ENCODE results near the gene RNF183.

The RNF183 gene

DNA sequence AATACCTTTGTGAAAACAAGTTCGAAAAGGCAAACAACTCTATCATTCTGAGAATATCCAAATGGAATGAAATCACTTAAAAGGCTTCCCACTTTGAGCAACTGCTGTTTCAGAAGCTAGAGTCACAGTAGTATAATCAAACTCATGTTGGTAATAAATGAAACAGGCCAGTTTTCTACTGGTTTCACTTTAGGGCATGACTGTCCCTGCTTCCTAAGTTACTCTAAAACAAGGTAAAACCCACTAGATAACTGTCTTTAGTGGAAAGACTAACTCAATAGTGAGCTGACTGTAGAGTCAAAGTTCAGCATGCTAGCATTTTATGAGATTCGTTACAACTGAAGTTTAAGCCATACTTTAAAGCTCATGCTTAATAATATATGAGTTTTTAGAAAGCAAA lies 33.8 kb downstream of the RNF183 start:
- in situ Hi-C loops (cut with HindIII; ENCODE audit: low sequenced_read_pairs): no loop called here
- no peak overlapping the region for H3K4me3 ChIP-seq (ENCODE audit: low read depth, low read length)
- TF ChIP-seq CTCF (IDR thresholded peaks at IDR 0.05; ENCODE audit: low read depth, low read length, missing control alignments): no peak
- DNase-seq (ENCODE audit: low read depth): no peak

GRCh38 chr9:113267911-113268566 lies 35.1 kb downstream of the RNF183 start:
- H3K4me3 ChIP-seq (ENCODE audit: low read depth, low read length): no peak overlapping the region
- no peak for TF ChIP-seq CTCF (IDR thresholded peaks at IDR 0.05; ENCODE audit: low read depth, low read length, missing control alignments)
- in situ Hi-C loops (cut with HindIII; ENCODE audit: low sequenced_read_pairs): no loop called here
- DNase-seq (ENCODE audit: low read depth): no peak

GRCh38 chr9:113266174-113266573 lies 37.0 kb downstream of the RNF183 start:
- in situ Hi-C loops (cut with HindIII; ENCODE audit: low sequenced_read_pairs): no loop called here
- DNase-seq (ENCODE audit: low read depth): no peak
- H3K4me3 ChIP-seq (ENCODE audit: low read depth, low read length): no peak overlapping the region
- no peak for TF ChIP-seq CTCF (IDR thresholded peaks at IDR 0.05; ENCODE audit: low read depth, low read length, missing control alignments)

DNA sequence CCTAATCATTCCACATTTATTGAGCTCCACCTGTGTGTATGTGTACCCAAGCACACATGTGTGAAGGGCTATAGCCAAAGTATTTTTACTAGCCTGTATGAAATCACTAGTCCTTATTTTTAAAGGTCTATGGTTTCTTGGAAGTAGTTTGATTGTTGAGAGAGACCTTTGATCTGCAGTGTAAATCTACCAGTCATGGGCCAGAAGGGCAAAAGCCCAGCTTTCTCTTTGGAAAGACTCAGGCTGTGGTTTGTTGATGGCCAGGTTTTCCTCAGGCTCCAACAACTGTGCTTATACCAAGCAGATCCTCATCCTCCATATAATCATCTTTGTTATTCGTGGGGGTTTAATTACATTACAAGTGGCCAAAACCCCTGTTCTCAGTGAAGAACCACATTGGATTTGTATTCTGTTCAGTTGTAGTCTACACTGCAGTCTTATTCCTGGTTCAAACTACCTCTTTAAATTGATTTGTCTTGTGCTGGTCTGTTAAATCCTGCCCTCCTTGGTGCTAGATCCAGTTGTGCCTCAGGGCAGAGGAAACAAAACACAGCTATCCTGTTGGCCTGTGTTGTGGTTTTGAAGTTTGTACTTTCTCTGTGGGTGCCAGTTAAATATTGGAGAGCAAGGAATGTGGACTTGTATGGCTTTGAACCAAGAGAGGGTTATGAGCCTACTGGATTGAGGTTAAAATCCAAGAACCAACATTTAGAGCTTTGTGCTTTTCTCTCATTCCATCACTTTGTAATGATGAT lies 41.1 kb downstream of the RNF183 start:
- peak; percentile 23 for DNase-seq (ENCODE audit: low read depth)
- no peak overlapping the region for H3K4me3 ChIP-seq (ENCODE audit: low read depth, low read length)
- TF ChIP-seq CTCF (IDR thresholded peaks at IDR 0.05; ENCODE audit: low read depth, low read length, missing control alignments): no peak
- in situ Hi-C loops (cut with HindIII; ENCODE audit: low sequenced_read_pairs): no loop called here

- in situ Hi-C loops (cut with HindIII; ENCODE audit: low sequenced_read_pairs): no loop called here
- H3K4me3 ChIP-seq (ENCODE audit: low read depth, low read length): no peak overlapping the region
- DNase-seq (ENCODE audit: low read depth): no peak
- TF ChIP-seq CTCF (IDR thresholded peaks at IDR 0.05; ENCODE audit: low read depth, low read length, missing control alignments): no peak
Observed at GRCh38 chr9:113258282-113258681, 44.9 kb downstream of the RNF183 start.

GRCh38 chr9:113257863-113258262 lies 45.3 kb downstream of the RNF183 start:
- in situ Hi-C loops (cut with HindIII; ENCODE audit: low sequenced_read_pairs): no loop called here
- no peak overlapping the region for H3K4me3 ChIP-seq (ENCODE audit: low read depth, low read length)
- DNase-seq (ENCODE audit: low read depth): no peak
- no peak for TF ChIP-seq CTCF (IDR thresholded peaks at IDR 0.05; ENCODE audit: low read depth, low read length, missing control alignments)
